Measurements from ENCODE around the gene HDAC5. TPM values are rescaled to one million over a fixed set of nuclear protein-coding genes. Genes with fewer than 3 reads are reported as not detected.

The HDAC5 gene
- total RNA-seq, 1 donor from 2014 or later, result 40.4 TPM

DNA sequence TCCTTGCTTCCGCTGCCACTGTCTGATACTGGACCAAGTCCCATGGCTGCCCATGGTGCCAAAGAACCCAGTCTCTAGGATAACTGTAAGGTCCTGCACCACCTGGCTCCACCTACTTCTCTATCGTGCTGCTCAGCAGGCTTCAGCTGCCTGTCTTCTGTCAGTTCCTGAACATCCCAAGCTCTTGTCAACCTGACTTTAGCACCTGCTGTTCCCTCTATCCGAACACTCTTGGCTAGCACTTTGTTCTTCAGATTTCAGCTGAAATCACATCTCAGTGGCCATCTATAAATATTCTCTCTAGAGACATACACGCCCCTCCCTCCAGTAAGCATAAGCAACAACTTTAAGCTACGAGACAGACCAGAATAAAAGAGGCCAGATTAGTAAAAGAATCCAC is 93.7 kb downstream of the HDAC5 start:
- DNase-seq (ENCODE audit: low read depth in 2 of 2), result no peak

Other genes starting within 250 kb of the HDAC5 start
- gene MPP2, start 216.1 kb downstream of the HDAC5 start, total RNA-seq, result 0.13 TPM in 2 replicates
- not detected in 2 replicates for gene PPY, start 181.2 kb downstream of the HDAC5 start, total RNA-seq
- not detected in 2 replicates for gene PYY, start 169.7 kb downstream of the HDAC5 start, total RNA-seq
- gene NAGS, start 119.0 kb downstream of the HDAC5 start, total RNA-seq, result 2.0 and 4.9 TPM in 2 replicates
- gene TMEM101, start 108.7 kb downstream of the HDAC5 start, total RNA-seq, result 82.8 and 89.0 TPM in 2 replicates
- 22.5 and 25.3 TPM in 2 replicates for gene LSM12, start 57.0 kb downstream of the HDAC5 start, total RNA-seq
- 23.6 and 33.0 TPM in 2 replicates for gene G6PC3, start 52.9 kb downstream of the HDAC5 start, total RNA-seq
- 1.3 and 1.6 TPM in 2 replicates for gene HROB, start 18.3 kb upstream of the HDAC5 start, total RNA-seq
- gene ASB16, start 47.1 kb upstream of the HDAC5 start, total RNA-seq, result not detected in 2 replicates
- 25.5 and 36.3 TPM in 2 replicates for gene TMUB2, start 63.3 kb upstream of the HDAC5 start, total RNA-seq
- 28.9 and 39.7 TPM in 2 replicates for gene ATXN7L3, start 76.2 kb upstream of the HDAC5 start, total RNA-seq
- gene UBTF, start 96.0 kb upstream of the HDAC5 start, total RNA-seq, result 37.5 and 44.4 TPM in 2 replicates
- not detected in 2 replicates for gene SLC4A1, start 144.5 kb upstream of the HDAC5 start, total RNA-seq
- gene RUNDC3A, start 185.0 kb upstream of the HDAC5 start, total RNA-seq, result 0.13 and 0.25 TPM in 2 replicates
- gene SLC25A39, start 201.2 kb upstream of the HDAC5 start, total RNA-seq, result 54.0 and 98.0 TPM in 2 replicates
- gene GRN, start 221.7 kb upstream of the HDAC5 start, total RNA-seq, result 341 and 1,059 TPM in 2 replicates
- 3.9 and 6.6 TPM in 2 replicates for gene FAM171A2, start 240.2 kb upstream of the HDAC5 start, total RNA-seq

Measured in dermis microvascular lymphatic vessel endothelial cell (primary cell).